GM21529 (cell line): ENCODE measurements around the gene TSACC.

Source experiments
- ATAC-seq: cut with Tn5 transposase; IDR thresholded peaks from one replicate; pipeline ENCODE4 v1.9.1; 2021; ENCODE audit not compliant: unreplicated experiment

The TSACC gene

DNA sequence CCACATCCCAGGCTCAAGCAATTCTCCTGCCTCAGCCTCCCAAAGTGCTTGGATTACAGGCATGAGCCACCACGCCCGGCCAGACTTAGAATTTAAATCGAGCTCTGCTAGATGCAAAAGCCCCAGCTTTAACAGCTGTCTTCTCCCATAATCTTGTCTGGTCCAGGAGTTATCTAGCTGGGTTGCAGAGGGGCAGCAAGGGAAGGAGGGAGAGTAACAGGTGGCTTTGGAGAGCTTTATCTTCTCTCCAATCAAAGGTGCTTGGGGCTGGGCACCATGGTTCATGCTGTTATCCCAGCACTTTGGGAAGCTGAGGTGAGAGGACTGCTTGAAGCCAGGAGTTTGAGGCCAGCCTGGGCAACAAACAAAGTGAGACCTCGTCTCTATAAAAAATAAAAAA is 34.5 kb downstream of the TSACC start:
- no peak for ATAC-seq

DNA sequence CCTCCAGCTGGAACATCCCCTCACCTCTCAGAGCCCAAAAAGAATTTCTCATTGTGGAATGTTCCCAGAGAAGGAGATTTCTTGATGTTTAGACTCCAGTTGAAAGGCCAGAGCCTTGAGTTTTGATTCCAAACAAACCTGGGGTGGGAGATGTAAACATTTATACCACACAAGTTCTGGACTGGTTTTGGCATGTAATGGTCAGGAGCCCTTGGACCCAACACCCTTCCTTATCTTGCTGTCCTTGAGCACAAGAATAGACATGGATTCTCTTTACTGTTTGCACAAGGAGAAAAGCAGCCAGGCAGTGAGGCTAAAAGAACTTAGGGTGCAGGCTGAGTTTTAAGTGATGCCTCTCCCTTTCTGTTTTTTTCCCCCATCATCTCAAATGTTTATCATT is 35.2 kb downstream of the TSACC start:
- no peak for ATAC-seq

DNA sequence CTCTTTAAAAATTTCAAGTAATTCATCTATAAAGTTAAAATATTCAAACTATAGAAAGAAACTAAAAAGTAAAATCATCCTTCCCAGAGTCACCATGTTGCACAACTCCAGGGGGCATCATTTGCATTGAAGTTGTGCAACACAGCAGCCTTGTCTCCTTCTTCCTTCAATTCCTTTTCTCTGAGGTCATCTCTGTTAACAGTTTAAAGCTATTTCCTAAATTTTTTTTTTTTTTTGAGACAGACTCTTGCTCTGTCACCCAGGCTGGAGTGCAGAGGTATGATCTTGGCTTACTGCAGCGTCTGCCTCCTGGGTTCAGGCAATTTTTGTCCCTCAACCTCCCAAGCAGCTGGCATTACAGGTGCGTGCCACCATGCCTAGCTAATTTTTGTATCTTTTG is 37.8 kb downstream of the TSACC start:
- ATAC-seq: no peak

DNA sequence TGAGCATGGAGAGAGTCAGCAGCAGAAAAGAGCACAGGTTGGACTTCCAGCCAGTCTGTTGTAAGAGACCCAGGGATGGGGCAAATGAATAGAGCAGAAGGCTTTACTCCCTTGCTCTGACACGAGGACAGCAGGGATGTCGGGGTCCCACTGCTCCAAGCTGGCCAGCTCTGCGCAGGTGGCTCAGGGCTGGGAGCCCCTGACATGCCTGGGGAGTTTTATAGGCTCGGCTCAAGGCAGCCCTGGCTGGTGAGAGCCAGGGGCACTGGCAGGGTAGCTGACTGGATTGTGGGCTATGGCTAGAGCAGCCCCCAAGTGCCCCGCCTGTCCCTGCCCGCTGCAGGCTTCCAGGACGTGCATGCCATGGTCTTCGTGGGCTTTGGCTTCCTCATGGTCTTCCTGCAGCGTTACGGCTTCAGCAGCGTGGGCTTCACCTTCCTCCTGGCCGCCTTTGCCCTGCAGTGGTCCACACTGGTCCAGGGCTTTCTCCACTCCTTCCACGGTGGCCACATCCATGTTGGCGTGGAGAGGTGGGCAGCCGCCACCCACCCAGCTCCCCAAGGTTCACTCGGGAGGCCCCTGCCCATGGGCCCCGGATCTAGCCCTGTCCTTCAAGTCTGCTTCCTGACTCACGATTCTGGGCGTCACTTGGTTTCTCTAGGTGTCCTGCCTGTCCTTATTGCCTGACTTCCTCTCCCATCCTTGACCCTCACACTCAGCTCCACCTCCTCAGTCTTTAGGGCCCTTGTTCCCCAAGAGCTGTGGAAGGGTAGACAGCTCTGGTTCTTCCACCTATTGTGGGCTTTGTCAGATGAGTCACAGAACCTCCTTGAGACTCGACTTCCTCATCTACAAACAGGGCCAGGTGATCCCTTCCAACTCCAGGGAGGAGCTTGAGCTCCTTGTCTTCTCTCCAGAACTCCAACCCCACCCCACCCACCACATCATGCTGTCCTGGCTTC is 38.9 kb downstream of the TSACC start:
- no peak for ATAC-seq

DNA sequence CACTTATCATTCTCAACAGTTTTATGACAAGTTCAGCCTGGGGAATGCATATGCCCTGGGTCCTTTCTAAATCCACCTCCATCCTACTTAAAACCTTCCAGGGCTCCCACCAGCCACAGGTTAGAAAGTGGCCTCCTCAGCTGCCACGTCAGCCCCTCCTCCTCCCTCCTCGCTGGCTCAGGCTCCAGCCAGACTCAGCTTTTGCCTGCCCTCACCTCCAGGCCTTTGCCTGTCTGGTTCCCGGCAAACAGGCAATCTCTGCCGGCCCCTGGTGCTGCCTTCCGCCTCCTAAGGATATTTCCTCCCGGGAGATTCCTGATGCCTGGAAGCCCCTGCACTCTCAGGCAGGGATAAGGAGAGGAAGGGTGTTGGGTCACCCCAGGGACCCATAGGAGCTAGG is 40.2 kb downstream of the TSACC start:
- no peak for ATAC-seq

DNA sequence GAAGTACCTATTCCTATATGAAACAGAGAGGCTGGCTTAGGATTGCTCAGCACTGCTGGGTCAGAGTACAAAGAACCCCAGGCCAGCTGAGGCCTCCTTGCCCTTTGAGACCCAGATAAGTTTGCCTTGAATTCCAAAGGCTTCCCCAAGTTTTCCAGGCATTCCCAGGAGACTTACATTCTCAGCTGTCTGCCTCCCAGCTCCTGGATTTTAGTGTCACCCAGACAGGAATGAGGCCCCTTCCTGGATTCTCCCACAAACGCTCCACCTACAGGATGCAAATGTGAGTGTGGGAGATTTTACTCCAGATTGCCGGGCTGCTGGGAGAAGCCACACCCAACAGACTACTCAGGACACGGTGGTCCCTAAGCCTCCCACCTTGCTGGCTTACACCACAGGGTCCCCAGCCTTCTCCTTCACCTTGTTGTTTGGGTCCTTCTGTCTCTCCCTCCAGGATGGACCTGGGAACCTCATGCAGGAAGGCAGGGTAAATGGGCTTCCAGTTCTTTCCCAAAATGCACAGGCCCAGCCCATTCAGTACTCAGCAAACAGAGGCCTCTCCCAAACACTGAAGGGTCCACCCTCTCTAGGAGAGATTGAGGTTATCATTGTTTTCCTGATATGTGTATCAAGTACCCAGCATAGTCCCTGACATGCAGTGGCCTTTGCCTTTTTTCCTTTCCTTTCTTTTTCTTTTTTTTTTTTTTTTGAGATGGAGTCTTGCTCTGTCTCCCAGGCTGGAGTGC is 41.3 kb downstream of the TSACC start:
- ATAC-seq: no peak

DNA sequence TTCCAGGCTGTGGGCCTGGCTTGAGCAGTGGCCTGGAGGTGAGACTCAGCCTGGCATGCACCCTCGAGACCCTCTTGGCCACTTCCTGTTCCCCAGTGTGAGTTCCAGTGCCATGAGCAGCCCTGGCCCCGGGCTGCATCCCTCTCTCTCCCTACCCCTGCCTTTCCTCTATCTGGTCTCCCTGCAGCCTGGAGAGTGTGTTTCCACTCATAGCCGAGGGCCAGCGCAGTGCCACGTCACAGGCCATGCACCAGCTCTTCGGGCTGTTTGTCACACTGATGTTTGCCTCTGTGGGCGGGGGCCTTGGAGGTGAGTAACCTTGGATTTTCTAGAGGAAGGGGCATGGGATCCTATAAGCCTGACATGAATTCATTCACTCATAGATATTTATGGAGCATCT is 44.2 kb downstream of the TSACC start:
- no peak for ATAC-seq

DNA sequence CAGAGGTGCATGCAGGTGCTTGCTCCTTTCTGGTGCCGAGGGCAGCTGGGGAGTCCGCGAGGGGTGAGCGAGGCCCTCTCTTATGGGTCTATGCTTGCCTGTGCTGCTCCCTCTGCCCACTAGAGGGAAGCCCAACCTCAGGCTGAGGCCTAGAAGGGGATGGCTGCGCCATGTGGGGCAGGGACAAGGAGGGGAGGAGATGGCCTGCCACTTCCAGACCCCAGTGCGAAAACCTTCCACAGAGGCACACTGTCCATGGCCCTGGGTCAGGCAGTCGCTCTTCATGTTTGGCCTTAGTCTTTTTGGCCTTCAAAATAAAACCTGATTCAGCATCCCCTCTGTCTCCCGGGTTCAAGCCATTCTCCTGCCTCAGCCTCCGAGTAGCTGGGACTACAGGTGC is 44.7 kb downstream of the TSACC start:
- peak; percentile 67 for ATAC-seq

DNA sequence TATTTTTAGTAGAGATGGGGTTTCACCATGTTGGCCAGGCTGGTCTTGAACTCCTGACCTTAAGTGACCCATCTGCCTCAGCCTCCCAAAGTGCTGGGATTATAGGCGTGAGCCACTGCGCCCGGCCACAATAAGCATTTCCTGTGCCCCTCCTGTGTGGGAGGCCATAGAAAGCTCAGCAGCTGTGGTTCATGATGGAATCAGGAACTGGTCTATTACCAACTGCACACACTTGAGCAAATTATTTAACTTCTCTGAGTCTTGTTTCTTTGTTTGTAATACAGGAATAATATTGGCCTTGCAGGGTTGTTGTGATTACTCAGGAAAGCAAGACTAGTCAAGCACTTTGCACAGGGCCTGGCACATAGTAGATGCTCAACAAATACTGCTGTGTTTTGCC is 45.7 kb downstream of the TSACC start:
- ATAC-seq: no peak

DNA sequence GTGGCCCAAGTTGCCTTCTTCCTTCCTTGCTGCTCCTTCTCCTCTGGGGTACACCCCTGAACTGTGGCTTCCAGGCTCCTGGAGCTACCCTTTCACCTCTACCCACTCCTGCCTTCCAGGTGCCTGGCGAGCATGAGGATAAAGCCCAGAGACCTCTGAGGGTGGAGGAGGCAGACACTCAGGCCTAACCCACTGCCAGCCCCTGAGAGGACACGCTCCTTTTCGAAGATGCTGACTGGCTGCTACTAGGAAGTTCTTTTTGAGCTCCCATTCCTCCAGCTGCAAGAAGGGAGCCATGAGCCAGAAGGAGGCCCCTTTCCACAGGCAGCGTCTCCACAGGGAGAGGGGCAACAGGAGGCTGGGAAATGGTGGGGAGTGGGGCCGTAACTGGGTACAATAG is 46.3 kb downstream of the TSACC start:
- ATAC-seq: no peak

DNA sequence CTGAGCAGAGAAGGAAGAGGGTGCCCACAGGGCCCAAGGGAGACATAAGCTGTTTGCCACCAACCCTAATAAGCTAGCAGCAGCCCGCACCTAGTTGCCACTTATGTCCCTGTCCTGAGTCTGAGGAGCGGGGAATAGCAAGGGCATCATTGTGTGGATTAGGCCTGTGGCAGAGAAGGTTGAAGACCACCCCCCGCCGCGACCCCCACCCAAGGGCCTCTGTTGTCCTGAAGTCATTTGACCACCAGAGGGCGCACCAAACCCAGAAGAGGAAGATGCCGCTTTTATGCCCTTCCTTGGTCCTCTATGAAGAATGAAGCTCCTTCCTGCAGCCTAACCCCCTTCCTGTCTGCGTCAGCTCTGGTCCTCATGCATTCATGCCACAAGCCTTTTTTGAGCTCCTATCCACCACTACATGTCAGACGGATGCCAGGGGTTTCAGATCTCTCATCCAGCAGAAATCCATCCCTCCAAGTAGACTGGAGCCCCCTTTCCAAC is 47.3 kb downstream of the TSACC start:
- no peak for ATAC-seq

DNA sequence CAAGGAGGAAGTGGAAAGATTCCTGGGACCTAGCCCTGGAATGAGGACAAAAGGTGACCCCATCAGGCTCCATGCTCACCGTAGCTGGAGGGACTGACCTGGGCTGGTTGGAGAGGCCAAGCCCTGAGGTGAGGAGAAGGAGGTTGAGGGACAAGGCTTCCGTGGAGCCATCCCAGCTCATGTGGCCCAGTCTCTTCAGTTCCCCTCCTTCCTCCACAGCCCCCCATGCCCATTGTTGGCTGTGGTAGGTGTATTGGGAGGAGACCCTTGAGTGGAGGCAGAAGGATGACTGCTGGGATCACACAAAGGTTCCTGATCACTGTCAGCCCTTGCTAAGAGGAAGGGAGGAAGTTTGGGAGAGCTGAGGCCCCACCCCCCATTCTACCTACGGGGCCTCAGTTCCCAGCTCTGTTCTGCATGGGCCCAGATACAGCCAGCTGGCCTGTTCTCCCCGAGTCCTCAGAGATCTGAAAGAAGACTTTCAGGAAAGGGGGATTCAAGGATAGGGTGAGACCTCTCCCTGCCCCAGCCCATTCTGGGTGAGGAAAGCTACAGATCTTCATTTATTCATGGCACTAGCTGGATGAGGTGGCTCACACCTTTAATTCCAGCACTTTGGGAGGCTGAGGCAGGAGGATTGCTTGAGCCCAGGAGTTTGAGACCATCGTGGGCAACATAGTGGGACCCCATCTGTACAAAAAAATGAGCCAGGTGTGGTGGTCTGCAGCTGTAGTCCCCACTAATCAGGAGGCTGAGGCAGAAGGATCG is 48.0 kb downstream of the TSACC start:
- ATAC-seq: no peak

DNA sequence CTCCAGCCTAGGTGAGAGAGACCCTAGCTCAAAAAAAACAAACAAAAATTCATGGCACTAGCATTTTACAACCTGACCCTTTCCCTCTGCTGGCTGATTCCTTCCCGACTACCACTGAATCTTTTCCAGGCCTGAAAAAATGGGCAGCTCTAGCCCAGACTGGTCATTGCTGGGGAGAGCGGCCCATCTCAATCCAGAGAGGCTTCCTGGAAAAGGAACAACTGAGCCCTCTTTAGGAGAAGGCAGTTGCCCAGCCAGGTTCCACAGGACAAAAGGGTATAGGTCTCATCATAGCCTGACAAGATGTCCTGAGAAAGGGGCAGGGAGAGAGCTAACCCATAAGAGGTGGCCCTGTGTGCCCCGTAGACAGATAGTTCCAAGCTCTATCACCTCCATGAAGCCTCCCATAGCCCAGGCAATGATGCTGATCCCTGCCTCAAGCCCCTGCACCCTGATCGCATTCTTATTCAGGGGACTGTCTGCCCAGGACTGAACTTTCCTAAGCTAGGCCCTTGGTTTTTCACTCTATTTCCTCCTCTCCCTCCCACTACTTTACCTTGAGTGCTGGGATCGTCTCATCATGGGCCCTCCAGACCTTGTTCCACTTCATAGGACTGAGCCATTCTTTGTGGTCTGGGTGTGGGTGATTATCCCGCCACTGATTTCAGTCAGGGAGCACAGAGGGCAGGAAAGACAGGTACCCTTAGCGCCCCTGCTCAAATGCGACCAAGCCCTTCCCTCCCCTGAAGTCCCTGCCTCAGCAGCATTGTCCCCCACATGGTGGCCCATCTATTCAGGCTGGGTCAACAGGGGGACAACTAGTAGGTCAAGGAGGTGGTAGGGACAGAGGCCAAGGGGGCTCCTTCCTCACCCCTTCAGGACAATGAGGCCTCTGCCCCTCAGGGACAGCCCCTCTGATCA is 48.9 kb downstream of the TSACC start:
- no peak for ATAC-seq

DNA sequence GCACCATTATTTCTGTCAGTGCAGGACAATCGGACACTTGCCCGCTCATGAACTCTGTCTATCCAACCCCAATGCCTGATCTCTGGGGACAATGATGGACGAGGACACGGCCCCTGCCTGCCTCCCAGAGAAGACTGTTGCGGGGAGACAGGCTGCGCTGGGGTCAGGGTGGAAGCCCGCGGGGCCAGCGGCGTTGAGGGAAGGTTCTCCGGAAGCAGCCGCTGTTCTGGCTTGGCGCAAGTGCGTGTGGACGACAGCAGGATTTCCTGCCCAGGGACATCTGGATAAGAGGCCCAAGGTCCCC is 49.5 kb downstream of the TSACC start:
- ATAC-seq: no peak

DNA sequence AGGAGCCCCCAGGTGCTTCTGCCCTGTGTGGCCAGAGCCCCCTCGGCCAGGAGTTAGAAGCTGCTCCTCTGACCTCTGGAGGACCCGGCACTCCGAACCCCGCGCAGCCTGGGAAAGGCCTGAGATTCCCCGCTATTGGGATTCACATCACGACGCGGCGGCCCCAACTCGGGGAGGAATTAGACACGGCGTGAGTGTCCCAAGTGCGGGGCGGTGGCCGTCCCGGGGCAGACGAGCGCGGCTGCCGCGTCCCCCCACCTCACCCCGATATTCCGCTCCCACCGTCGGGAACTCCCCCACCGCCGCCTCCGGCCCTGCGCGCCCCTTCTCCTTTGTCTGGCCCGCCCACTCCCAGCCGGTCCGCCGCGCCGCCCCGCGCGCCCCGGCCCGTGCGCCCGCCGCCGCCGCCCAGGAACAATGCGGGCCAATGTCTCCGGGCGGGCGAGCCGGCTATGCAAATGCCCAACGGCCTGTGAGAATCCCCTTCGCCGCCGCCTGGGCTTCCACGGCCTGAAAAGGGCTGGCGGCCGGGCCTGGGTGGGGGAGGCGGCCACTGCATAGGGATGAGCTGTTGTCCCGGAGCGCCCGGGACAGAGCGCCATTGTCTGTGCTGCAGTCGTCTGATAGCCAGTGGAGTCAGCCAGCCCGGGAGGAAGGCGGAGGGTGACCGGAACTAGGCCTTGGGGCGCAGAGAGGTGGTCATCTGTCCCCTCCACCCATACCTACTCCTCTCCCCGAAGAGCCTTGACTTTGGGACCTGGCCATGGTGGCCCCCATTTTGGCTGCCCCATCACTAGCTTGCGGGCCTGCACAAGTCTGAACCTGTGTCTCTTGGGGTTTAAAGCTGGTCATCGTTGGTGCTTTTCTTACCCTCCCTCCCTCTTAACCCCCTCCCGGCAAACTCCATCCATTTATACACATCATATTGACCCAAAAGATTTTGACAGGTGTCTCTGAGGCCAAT is 50.1 kb downstream of the TSACC start:
- no peak for ATAC-seq

DNA sequence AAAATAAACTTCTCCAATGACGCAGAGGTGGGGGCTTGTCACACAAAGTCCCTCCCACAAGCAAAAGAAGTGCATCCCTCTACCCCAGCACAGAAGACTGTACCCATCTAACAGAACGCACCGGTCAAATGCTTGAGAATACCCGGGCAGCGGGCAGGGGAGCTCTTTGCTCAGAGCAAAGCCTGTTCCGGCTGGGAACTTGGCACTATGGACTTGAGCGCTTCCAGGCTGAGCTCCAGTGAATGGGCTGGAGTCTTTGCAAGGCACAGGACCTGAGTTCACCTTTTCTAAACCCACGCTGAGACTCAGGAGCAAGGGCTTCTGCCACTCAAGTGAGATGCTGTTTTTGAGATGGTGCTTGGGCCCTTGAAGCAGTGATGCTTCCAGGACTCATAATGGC is 51.0 kb downstream of the TSACC start:
- no peak for ATAC-seq

DNA sequence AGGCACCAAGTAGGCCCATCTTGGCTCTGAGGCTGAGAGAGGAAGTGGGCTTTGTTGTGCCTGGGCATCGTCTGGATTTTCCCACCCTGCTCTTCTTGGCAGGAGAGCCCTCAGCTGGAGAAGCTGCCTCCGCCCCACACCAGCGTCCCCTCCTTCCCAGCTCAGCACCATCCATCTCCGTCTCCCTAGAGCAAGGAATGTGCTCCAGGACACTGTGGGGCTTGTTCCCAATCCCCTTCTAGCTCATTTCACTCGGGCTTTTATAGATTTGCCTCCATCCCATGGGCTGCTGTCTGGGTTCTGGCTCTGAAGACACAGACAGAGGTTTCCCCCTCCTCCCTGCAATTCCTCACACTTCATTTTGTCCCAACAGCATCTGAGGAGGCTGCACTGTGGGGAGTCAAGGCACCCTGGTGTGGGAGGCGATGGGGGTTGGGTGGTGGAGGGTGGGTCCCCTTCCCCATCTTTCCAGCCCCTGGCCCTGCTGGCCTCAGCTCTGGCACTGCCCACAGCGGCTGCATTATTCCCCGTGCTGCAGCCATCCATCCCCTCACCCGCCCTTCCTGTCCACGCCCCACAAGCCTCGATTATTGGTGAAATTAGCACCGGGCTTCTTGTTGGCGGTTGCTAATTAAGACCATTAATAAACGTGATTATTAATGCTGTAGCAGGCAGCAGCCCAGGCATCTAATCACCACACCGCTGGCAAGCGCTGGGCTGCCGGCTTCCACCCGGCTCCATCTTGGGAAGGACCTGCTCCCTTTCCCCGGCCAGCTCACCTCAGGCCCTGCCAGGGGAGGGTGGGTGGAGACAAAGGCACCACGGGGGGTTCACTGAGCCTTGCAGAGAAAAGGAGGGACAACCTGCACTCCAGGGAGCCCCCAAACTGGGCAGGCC is 52.4 kb downstream of the TSACC start:
- no peak for ATAC-seq

DNA sequence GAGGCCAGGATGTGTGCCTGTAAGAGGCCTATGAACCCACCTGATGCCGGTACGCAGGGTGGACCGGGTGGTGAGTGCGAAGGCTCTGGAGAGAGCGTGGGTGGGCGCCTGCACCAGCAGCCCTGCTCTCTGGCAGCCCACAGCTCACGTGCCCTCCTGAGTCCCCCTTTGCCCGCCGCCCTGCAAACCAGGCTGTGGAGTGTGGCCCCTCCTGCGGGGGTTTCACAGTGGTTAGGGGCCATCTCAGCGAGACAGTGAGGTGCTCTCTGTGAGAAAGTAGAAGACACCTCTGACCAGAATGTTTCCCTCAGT is 53.0 kb downstream of the TSACC start:
- ATAC-seq: no peak

DNA sequence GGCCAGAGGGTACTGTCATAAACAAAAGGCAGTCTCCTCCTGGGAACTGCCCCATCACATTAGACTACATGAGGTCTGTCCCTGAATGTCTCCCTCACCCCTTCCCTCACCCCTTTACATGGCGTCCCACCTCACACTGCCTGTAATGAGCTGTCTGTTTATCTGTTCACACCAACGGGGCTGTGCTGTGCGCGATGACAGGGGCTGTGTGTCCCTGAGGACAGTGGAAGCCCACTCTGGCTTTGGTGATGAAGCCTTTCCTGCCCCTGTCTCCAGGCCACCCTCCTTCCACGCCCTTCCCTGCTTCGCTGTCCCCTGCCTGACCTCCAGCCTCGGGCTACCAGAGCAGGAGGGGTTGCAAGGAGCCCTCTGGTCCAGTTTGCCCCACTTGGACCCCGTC is 53.4 kb downstream of the TSACC start:
- ATAC-seq: no peak
